GM18498 (cell line): ENCODE data around the gene GIT2.
"Not testable (repeated sequence)": the region's sequence is repeated elsewhere in the genome, so short reads cannot be mapped to it uniquely, and the experiment has no call there.

Experiments used
- ATAC-seq: cut with Tn5 transposase; IDR thresholded peaks from one replicate; pipeline ENCODE4 v1.9.1; 2021; ENCODE audit warnings: mild to moderate bottlenecking, moderate library complexity; ENCODE audit not compliant: unreplicated experiment

Gene GIT2

DNA sequence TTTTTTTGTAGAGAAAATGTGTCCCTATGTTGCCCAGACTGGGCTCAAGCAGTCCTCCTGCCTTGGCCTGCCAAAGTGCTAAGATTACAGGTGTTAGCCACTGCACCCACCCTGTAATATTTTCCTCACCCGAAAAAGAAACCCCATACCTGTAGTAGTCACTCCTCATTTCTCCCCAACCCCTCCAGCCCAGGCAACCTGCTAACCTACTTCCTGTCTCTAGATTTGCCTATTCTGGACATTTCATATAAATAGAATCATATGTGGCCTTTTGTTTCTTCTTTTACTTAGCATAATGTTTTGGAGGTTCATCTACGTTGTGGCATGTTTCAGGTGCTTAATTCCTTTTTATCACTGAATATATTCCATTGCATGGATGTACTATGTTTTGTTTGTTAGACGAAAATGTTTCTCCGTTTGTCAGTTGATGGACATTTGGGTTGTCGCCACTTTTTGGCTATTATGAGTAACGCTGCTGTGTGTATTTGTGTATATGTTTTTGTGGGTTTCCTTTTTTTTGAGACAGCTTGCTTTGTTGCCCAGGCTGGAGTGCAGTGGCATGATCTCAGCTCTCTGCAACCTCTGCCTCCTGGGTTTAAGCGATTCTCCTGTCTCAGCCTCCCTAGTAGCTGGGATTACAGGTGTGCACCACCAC lies 9.3 kb upstream of the GIT2 start:
- ATAC-seq = peak; percentile 51

DNA sequence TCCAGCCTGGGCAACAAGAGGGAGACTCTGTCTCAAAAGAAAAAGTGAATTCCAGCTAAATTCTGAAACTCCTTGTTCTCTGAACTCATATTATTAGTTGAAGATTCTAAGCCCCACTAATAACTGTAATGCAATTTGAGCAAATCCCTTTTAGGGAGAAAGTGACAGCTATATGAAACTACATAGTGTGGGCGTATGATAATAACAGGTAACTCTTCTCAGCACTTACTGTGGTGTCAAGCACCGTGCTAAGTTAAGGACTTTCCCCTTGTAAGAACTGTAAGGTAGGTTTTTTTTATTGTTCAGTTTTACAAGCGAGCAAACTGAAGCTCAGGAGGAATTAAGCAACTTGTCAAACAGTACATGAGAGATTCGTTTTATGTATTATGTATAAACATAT lies 8.4 kb upstream of the GIT2 start:
- peak; percentile 58 for ATAC-seq

DNA sequence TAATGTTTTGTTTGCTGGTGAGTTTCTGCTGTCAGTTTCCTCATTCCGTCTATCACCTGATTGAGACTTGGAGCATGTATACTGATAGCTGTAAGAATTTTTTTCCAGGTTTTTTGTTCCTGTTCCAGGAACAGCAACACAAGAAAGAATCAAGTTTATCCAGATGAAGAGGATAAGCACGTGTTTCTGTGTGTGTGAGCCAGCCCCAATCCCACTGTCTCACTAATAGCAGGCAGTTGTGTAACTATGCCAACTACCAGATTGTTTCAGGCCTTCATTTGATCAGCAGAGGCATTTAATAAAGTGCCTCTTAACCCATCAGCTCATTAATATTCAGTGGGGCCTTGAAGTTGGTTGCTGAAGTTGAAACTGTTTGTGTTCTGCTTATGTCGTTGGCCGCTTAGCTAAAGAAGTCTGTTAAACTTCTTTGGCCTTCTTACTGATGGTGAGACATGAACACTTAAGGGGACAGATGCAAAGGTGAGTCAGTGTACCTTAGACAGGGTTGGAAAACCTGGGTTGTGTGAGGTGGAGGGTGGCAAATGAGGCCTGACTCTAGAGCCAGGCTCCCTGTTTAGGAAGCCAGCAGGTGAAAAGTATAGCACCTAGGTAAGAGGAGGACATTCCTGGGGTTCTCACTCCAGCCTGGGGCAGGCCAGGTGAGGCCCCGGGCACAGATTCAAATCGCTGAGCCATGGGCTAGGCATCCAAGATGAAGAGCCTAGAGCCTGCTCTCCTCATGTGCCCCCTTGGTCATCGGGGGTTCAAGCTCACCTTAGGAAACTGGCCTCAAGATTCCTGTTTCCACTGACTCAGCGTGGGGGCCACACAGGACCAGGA lies 6.7 kb upstream of the GIT2 start:
- ATAC-seq = no peak

DNA sequence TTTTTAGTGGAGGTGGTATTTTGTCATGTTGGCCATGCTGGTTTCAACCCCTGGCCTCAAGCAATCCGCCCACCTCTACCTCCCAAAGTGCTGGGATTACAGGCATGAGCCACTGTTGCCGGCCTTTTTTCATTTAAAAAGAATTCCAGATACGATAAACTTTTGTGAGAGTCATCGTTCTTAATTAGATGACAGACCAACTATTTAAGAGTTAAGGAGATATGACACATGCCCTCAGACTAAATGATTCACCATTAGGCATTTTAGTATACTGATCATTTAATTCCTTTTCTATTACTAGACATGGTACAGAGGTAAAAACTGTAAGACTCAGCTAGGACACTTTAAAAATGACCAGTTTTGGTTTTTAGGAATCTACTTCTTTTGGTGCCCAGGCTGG lies 5.4 kb upstream of the GIT2 start:
- no peak for ATAC-seq

DNA sequence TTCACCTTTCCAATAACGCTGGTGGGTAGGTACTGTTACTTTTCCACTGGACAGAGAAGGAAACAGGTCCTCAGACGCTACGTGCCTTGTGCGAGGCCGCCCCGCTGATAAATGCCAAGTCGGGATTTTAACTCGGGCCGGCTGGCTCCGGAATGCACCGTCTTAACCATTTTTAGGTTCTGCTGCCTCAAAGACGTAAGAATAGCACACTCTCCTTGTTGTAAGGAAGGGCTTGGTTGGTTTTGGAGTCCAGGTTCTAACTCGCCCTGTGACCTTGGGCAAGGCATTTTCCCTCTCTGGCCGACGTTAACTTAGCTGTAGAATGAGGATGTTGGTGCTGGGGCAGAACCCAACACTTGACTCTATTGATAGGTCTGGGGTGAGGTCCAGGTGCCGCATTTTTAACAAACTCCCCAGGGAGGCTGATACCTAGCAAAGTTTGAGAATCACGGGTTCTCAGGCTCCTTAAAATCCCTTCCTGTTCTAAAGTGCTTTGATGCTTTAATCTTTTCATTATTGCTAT lies 3.9 kb upstream of the GIT2 start:
- no peak for ATAC-seq

DNA sequence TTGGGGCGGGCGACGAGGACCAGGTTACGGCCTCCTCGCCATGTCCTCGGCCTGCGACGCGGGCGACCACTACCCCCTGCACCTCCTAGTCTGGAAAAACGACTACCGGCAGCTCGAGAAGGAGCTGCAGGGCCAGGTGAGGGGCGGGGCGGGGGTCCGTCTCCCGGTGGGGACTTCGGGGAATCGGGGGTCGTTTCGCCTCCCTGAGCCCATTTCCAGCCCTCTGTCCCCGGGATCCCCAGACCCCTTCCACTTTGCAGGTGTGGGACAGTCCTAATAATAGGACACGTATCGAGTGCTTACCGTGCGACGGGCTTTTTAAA lies 3.4 kb upstream of the GIT2 start:
- ATAC-seq = no peak

DNA sequence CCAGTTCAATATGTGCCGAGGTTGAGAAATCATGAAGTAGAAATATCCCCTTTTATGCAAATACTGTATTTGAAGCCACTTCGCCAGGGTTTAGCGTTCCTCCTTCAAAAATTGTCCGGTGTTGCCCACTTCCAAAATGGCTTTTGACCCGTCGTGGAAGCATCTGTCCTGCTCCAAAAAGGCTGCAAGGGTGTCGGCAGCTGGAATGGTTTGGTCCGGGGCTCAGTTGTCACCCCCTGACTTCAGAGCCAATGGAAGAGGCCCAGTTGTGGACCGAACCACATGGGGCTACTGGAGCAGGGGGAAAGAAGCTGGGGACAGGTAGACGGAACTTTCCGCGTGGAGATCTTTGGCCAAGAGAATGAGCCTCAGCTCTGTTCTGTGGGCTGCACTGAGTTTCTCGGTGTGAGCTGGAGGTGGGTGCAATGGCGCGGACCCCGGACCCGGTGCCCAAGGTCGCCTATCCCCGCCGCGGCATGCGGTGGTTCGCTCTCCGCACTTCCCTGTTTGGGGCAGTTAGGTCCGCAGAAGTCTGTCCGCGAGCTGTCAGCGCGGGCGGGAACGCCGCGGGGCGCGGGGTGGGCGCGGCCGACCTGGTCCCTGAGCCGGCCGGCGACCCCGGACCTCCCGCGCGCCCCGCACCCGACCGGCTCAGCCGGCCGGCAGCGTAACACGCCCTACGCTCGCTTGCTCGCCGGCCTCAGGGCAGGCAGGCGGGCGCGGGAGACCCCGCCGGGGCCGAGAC lies 2.9 kb upstream of the GIT2 start, which contains the start of gene ANKRD13A:
TSS of gene ANKRD13A (plus strand) at position 527 of the 745 bp plus-strand sequence. CDS start 259 bp downstream, outside the sequence.
- peak; percentile 52 for ATAC-seq

DNA sequence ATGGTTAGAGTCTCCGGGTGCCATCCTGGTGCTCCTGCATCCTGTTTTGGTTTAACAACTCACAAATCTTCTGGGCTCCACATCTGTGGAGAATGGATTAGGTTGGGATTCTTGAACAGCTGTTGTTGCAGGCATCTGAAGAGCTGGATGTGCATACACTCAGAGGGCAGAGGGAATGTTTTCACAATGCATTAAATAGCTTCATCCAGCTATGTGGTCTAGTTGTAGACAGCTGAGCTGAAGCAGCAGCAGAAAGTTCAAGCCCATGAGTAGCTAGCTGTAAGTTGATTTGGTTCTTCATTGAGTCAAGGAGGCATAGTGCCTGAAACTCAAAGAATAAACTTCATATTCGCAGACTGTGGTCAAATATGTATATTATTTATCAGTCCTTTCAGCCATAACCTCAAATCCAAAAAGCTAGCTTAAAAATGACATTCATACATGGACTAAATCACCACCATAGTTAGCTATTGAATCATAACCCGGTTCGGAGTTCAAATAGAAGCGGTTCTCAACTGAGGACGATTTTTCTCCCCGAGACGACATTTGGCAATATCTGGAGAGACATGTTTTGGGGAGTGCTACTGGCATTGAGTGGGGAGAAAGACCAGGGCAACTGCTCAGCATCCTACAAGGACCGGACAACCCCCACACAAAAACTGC lies 2.2 kb upstream of the GIT2 start:
- ATAC-seq = no peak

DNA sequence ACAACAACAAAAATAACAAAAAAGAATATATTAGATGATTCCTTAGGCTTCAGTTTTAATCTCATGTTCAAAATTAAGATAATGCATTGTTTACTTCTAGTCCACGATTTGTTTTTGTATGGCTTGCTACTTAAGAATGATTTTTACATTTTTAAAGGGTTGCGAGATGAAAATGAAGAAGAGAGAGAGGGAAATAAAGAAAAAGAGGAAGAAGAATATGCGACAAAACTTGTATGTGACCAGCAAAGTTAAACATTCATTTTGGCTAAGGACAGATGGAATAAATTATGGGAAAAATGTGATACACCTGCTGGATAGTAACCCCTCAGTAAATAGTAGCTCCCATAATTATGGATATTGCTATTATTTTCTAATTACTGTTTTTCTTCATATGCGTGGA lies 1.2 kb upstream of the GIT2 start:
- ATAC-seq = no peak

DNA sequence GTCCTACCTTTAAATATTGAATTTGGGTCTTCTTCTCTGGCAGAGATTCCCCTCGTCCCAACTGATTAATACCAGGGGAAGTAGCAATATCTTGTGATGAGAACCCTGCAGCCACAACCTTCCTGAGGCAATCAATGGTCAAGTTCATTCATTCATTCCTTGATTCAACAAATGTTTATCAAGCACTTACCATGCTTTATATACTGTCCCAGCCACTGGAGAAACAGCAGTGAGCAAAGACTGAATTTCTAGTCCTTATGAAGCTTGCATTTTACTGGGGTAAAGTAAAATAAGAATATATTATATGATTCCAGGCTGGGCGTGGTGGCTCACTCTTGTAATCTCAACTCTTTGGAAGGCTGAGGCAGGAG lies 300 bp upstream of the GIT2 start:
- no peak for ATAC-seq

DNA sequence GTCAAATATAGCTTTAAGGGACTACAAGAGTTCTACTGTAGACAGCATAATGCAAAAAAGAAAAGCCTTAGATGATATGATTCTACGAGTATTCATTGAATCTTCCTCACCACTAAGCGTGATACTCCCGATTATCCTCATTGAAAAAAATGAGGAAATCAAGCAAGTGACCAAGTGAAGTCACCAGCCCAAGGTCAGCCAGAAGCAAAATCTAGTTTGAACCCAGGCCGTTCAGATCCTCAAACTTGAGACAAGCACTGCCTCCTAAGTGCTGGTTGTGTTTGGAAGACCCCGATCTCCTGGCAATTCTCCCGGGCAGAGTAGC lies 845 bp downstream of the GIT2 start:
- no peak for ATAC-seq

DNA sequence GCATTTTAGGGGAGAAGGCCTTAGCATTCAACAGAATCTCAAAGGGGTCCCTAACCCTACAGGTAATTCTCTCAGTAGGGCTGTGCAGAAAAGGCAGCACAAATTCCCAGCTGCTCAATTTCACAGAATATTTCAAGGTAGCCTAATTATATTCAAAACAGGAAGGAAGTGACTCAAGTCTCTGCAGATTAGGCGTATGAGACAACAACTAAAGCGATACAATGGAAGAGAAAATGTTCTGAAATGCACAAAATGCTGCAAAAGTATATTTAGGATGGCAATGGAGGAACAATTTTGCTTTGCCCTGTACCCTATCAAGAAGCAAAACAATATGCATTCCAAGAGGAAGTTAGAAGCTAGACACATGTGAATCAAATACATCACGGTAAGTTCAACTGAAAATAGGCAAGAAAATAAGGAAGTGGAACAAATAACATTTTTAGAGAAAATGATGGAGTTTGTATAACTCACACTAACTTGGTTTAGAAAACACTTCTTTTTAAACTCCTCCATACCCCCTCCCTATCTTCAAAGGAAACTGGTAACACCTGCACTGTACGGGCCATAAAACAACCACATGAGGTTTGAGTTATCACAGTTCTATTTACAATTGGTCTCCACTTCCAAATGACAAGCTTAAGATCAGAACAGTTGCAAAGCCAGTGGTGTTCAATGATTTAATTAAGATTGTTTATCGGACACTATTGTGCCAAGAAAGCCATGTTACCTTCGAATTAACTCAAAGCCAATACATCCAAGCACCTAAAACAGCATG lies 1.6 kb downstream of the GIT2 start:
- no peak for ATAC-seq

DNA sequence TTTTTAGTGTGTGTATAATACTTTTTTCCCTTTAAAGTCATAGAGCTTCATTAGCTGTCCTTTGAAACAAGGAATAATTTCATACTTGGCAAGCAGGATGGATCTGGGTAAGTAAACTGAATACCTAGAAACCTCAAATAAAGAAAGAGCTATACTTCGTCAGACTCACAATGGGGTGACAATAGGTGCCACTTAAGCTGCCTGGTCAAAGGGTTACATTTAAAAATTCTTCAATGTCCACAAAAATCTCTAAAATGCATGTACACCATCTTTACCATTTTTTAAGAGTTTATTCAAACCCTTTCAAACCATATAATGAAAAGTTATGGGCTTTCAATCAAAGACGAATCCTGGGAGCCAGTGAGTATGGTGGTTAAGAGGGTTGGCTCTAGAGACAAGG lies 3.1 kb downstream of the GIT2 start:
- no peak for ATAC-seq

DNA sequence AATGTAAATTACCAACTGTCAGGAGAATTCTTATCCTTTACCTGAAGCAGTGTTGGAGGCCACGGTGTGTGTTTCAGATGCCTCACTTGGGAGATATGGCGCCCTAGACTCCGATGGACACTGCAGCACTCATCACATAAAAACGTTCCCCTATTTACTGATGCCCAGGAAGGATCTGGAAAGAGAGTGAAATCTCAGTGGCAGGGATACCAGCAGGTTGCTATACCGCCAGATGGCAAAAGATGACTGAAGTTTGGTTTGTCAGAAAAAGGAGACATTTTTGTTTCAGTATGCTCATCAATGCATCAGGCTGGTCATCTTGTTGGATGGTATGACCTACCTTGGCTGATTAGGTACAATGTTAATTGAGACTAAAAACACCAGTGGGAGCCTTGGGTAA lies 4.6 kb downstream of the GIT2 start:
- ATAC-seq = no peak

DNA sequence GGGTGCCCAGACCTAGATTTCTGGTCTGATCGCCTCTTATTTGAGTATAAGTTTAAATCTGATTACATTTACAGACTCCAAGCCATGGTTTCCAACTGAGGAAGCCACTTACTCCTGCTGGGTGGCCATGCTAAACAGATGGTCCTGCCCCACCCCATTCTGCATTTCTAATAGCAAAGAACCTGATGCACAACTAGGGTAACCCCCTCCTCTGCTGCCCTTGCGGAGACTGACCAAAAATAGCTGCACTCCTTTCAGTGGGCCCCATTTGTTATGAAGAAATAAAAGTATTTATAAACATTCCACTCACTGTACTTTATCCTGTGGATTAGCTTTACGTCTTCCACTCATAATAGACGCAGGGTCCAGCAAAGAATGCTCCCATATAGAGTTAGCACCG lies 6.8 kb downstream of the GIT2 start:
- ATAC-seq = no peak

DNA sequence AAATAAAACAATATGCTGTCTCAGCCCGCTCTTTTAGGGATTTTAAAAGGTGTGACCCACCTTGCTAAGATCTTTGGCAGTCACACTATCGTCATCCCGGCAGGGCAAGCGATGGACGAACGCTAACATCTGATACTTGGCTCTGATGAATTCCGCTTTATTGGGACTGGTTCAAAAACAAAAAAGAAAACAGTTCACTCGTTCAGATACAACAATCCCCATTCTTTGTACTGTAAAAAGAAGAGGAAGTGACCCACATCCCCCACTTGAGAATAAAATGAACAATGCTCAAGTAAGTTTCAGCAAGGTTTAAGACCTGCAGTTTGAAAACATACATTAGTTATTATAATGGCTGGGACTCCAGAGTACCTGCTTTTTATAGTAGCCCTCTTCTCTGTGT lies 7.3 kb downstream of the GIT2 start:
- ATAC-seq = no peak

DNA sequence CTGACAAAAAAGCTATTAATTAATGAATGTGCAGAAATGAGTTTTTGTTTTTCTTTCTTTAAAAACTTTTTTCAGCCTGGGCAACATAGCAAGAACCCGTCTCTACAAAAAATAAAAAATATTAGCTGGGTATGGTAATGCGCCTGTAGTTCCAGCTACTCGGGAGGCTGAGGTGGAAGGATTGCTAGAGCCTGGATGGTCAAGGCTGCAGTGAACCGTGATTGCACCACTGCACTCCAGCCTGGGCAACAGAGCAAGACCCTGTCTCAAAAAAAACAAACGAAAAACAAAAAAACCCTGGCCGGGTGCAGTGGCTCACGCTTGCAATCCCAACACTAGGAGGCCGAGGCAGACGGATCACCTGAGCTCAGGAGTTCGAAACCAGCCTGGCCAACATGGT lies 7.9 kb downstream of the GIT2 start:
- no peak for ATAC-seq

DNA sequence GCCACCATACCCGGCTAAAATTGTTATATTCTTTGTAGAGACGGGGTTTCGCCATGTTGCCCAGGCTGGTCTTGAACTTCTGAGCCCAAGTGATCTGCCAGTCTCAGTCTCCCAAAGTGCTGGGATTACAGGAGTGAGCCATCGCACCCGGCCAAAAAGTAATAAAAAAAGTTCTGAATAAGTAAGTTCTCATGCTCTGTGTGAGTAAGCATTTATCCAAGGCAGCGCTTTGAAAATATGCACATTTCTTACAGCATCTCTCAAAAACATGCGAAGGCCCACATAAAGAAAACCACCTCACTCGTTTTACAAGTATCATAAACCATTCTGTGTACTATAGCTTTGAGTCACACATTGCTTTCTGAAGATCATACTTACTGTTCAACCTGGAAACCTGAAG lies 8.6 kb downstream of the GIT2 start:
- no peak for ATAC-seq

DNA sequence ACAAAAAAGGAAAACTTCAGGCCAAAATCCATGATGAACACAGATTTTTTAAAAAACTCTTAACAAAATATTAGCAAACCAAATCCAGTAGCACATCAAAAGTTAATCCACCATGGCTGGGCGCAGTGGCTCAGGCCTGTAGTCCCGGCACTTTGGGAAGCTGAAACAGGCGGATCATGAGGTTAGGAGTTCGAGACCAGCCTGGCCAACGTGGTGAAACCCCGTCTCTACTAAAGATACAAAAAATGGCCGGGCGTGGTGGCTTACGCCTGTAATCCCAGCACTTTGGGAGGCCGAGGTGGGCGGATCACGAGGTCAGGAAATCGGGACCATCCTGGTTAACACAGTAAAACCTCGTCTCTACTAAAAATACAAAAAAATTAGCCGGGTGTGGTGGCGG lies 9.9 kb downstream of the GIT2 start:
- ATAC-seq = not testable (repeated sequence)

DNA sequence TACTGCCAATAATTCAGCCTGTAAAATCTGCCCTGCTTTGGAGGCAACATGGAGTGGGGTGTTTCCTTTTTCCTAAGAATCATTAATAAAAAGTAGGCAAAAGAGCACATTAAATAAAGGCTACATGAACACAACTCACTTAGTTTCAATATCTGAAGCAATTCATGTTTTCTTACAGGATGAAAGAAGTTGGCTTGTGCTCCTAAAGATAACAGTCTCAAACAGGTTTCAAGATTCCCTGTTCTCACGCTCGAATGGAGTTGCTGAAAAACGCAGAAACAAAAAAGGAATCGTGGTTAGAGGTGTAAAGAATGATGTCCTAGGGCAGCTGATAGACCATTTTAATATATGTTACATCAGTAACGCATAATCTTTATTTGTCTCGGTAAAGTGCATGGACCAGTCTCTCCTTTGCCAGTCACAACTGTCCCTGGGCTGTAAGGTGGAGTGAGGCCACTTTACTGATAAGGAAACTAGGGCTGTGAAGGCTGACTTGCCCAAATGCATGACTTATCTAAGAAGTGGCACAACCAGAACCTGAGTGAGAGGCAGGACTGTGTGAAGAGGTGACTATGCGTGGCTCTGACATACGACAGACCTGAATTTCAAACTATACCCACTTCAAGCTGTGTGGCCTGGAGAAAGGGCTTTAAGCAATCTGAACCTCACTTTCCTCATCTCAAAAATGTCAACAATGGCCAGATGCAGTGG lies 12.6 kb downstream of the GIT2 start:
- ATAC-seq = no peak
